Spleen (tissue), 11 donors: ENCODE measurements around the gene C1orf53. TPM values are rescaled to one million over a fixed set of nuclear protein-coding genes. Genes with fewer than 3 reads are reported as not detected.
"Not testable (repeated sequence)": the region's sequence is repeated elsewhere in the genome, so short reads cannot be mapped to it uniquely, and the experiment has no call there.

Experiments used
- DNase-seq: peaks from one replicate; pipeline ENCODE4 v3.0.0-alpha.2; 2020
- H3K27ac ChIP-seq, 8 donors: fragments of 200-600 bp; sonication (generic) in 7 of 8; 1 replicate in 4 of 8; 2 replicates in 4 of 8; pipeline versions ENCODE4 v1.5.0 to v1.8.0; 2016 to 2021; ENCODE audit warnings: inconsistent platforms in 4 of 8, mild to moderate bottlenecking in 4 of 8, moderate library complexity in 1 of 8
- H3K27me3 ChIP-seq, 7 donors: fragments of 200-600 bp; sonication (generic) in 6 of 7; replicated peaks in 1 of 7; 1 replicate in 4 of 7; 2 replicates in 3 of 7; pipeline versions ENCODE4 v1.5.0 to v1.8.0; 2016 to 2021; ENCODE audit warnings: inconsistent platforms in 3 of 7, mild to moderate bottlenecking in 1 of 7
- H3K36me3 ChIP-seq, 6 donors: fragments of 200-600 bp; sonication (generic) in 5 of 6; 1 replicate in 4 of 6; 2 replicates in 2 of 6; pipeline versions ENCODE4 v1.5.0 to v1.8.0; 2016 to 2021; ENCODE audit warnings: inconsistent platforms in 2 of 6
- H3K4me1 ChIP-seq, 6 donors: fragments of 200-600 bp; sonication (generic) in 5 of 6; 1 replicate in 3 of 6; 2 replicates in 3 of 6; pipeline versions ENCODE4 v1.5.0 to v1.8.0; 2016 to 2021; ENCODE audit warnings: inconsistent platforms in 3 of 6
- H3K4me3 ChIP-seq, 8 donors: fragments of 200-600 bp; sonication (generic) in 7 of 8; 1 replicate in 4 of 8; 2 replicates in 4 of 8; pipeline versions ENCODE4 v1.5.0 to v1.8.0; 2016 to 2021; ENCODE audit warnings: inconsistent platforms in 4 of 8, mild to moderate bottlenecking in 4 of 8, moderate library complexity in 2 of 8
- H3K9me3 ChIP-seq, 8 donors: fragments of 200-600 bp; sonication (generic) in 7 of 8; 1 replicate in 4 of 8; 2 replicates in 4 of 8; pipeline versions ENCODE4 v1.5.0 to v1.8.0; 2016 to 2021; ENCODE audit warnings: inconsistent platforms in 4 of 8
- CTCF ChIP-seq, 11 experiments: fragments of 200-600 bp in 7 of 11; fragments of 450-650 bp in 4 of 11; sonication (generic) in 4 of 11; IDR thresholded peaks in 8 of 11; conservative IDR thresholded peaks in 3 of 11; 1 replicate in 7 of 11; 2 replicates in 4 of 11; pipeline versions ENCODE4 v1.4.0 to v1.8.0; 2016 to 2021; ENCODE audit warnings: antibody characterized with exemption in 11 of 11, inconsistent platforms in 4 of 11, mild to moderate bottlenecking in 1 of 11
- POLR2A ChIP-seq, 3 donors: fragments of 450-650 bp; IDR thresholded peaks; one replicate each; pipeline ENCODE4 v1.5.1; 2017; ENCODE audit warnings: antibody characterized with exemption in 3 of 3, mild to moderate bottlenecking in 1 of 3
- POLR2AphosphoS5 ChIP-seq, 3 donors: sonication (generic); formaldehyde crosslinking; IDR thresholded peaks; one replicate each; pipeline ENCODE4 v1.5.1; 2017; ENCODE audit warnings: antibody characterized with exemption in 3 of 3
- WGBS, 5 donors: extraction: QIAGEN DNeasy Blood & Tissue Kit in 3 of 5; methylation state at CpG; one replicate each; pipeline versions ENCODE4 v1.1.5 to v1.1.7; 2013 to 2018; 5-methylcytosine and 5-hydroxymethylcytosine counted together
- intact Hi-C: fragments of 100-400 bp; cut with DNase I; formaldehyde crosslinking; loops from one replicate; pipeline ENCODE4 v1.15.0; 2023; ENCODE audit warnings: low total_unique reads
- polyA plus RNA-seq, 3 donors: library from polyadenylated mRNA; stranded (reverse); fragments of 200-250 nt; gene quantifications; one replicate each; pipeline ENCODE4 v1.2.1, GENCODE V29; 2013
- total RNA-seq, 7 donors: library from RNA; depleted of rRNA in 3 of 7; stranded (reverse); fragments of >200 nt in 3 of 7; fragmentation: NEBNext Ultra II Directional in 4 of 7; extraction: Animal tissue kit (Norgen Biotek cat#: 25700) in 4 of 7; gene quantifications; one replicate each; pipeline versions ENCODE4 v1.1.0 to v1.2.1, GENCODE V29; 2016 to 2021
- donor health status: healthy with polysubstance abuse.
- donor health status: DM: no; HTN: no; CAD: no; lungs with moderate emphysema.
- donor health status: DM: no; HTN: no; CAD: no.
- donor health status: Bipolar disorder and iron deficiency.
- donor health status: healthy.
- donor health status: DM: no; HTN: no; CAD: no.
- donor health status: DM: yes; HTN: yes; CAD: no.

C1orf53 gene
- total and polyA plus RNA-seq, 10 donors, result 0.50 to 8.6 (median 3.0) TPM; not detected in 2

GRCh38 chr1:197933016-197933415, 30.6 kb downstream of the C1orf53 start:
- intact Hi-C loops, result no loop called here
- Histone ChIP-seq H3K27ac (no peak overlapping the region), H3K9me3 (no peaks in the 10 kb centered on the region), H3K4me3 (no peak overlapping the region), H3K4me1 (peaks cover 0 to 5% (median 4%) of the 10 kb centered on the region in 6 donors), H3K27me3 (peaks cover 0 to 69% (median 36%) of the 10 kb centered on the region in 7 donors), H3K36me3 (no peaks in the 10 kb centered on the region)
- 89 to 95% (median 91%) methylated on average over 1 of the region's 1 CpG for WGBS, 5 donors
- TF ChIP-seq POLR2A (IDR thresholded peaks at IDR 0.05) (no peak), POLR2AphosphoS5 (IDR thresholded peaks at IDR 0.05) (no peak), CTCF (IDR thresholded peaks at IDR 0.05 in 8 of 11, conservative IDR thresholded peaks at IDR 0.05 in 3 of 11) (no peak)
- no peak for DNase-seq

- peaks cover 0 to 5% (median 4%) of the 10 kb centered on the region in 6 donors for H3K4me1 ChIP-seq
- no peak for DNase-seq
- peaks cover 0 to 63% (median 31%) of the 10 kb centered on the region in 7 donors for H3K27me3 ChIP-seq
- no peak for TF ChIP-seq CTCF (IDR thresholded peaks at IDR 0.05 in 8 of 11, conservative IDR thresholded peaks at IDR 0.05 in 3 of 11)
- TF ChIP-seq POLR2AphosphoS5 (IDR thresholded peaks at IDR 0.05), result no peak
- no peak for TF ChIP-seq POLR2A (IDR thresholded peaks at IDR 0.05)
- no peaks in the 10 kb centered on the region for H3K9me3 ChIP-seq
- H3K27ac ChIP-seq, result no peak overlapping the region
- 39 to 53% (median 44%) methylated on average over 1 of the region's 1 CpG for WGBS, 5 donors
- intact Hi-C loops, result no loop called here
- H3K36me3 ChIP-seq, result no peaks in the 10 kb centered on the region
- H3K4me3 ChIP-seq, result no peak overlapping the region
Measured at GRCh38 chr1:197933647-197934046, 31.2 kb downstream of the C1orf53 start.

GRCh38 chr1:197937381-197937780, 35.0 kb downstream of the C1orf53 start:
- intact Hi-C loops, result no loop called here
- H3K4me1 ChIP-seq, result no peaks in the 10 kb centered on the region
- H3K27ac ChIP-seq, result no peak overlapping the region
- H3K27me3 ChIP-seq, result peaks cover 0 to 26% (median 3%) of the 10 kb centered on the region in 7 donors
- no peaks in the 10 kb centered on the region for H3K9me3 ChIP-seq
- TF ChIP-seq CTCF (IDR thresholded peaks at IDR 0.05 in 8 of 11, conservative IDR thresholded peaks at IDR 0.05 in 3 of 11) (no peak), POLR2A (IDR thresholded peaks at IDR 0.05) (no peak), POLR2AphosphoS5 (IDR thresholded peaks at IDR 0.05) (no peak)
- H3K36me3 ChIP-seq, result no peaks in the 10 kb centered on the region
- no peak overlapping the region for H3K4me3 ChIP-seq
- WGBS, 5 donors, result 90 to 97% (median 95%) methylated on average over 2 of the region's 2 CpGs
- DNase-seq, result no peak

GRCh38 chr1:197937892-197938291, 35.5 kb downstream of the C1orf53 start:
- Histone ChIP-seq H3K36me3 (no peaks in the 10 kb centered on the region), H3K9me3 (no peaks in the 10 kb centered on the region), H3K4me1 (no peaks in the 10 kb centered on the region), H3K27me3 (peaks cover 0 to 22% (median 0%) of the 10 kb centered on the region in 7 donors), H3K27ac (no peak overlapping the region), H3K4me3 (no peak overlapping the region)
- 79 to 91% (median 88%) methylated on average over 6 of the region's 6 CpGs for WGBS, 5 donors
- DNase-seq, result no peak
- TF ChIP-seq POLR2AphosphoS5 (IDR thresholded peaks at IDR 0.05), result no peak
- TF ChIP-seq CTCF (IDR thresholded peaks at IDR 0.05 in 8 of 11, conservative IDR thresholded peaks at IDR 0.05 in 3 of 11), result no peak
- TF ChIP-seq POLR2A (IDR thresholded peaks at IDR 0.05), result no peak
- intact Hi-C loops, result no loop called here

- H3K4me1 ChIP-seq, H3K9me3 ChIP-seq, H3K4me3 ChIP-seq, intact Hi-C loops, H3K36me3 ChIP-seq, DNase-seq, H3K27ac ChIP-seq: not testable (repeated sequence)
- WGBS, 5 donors, result 84 to 96% (median 88%) methylated on average over 6 of the region's 6 CpGs
- peaks cover 0 to 14% (median 0%) of the 10 kb centered on the region in 7 donors for H3K27me3 ChIP-seq
Measured at GRCh38 chr1:197939159-197939980, 36.9 kb downstream of the C1orf53 start.
